ENCODE results near the gene RPS15.

RPS15 gene

GRCh38 chr19:1483979-1484428 lies 45.8 kb downstream of the RPS15 start:
- DNase-seq (ENCODE audit: low read depth in 2 of 2), result no peak

DNA sequence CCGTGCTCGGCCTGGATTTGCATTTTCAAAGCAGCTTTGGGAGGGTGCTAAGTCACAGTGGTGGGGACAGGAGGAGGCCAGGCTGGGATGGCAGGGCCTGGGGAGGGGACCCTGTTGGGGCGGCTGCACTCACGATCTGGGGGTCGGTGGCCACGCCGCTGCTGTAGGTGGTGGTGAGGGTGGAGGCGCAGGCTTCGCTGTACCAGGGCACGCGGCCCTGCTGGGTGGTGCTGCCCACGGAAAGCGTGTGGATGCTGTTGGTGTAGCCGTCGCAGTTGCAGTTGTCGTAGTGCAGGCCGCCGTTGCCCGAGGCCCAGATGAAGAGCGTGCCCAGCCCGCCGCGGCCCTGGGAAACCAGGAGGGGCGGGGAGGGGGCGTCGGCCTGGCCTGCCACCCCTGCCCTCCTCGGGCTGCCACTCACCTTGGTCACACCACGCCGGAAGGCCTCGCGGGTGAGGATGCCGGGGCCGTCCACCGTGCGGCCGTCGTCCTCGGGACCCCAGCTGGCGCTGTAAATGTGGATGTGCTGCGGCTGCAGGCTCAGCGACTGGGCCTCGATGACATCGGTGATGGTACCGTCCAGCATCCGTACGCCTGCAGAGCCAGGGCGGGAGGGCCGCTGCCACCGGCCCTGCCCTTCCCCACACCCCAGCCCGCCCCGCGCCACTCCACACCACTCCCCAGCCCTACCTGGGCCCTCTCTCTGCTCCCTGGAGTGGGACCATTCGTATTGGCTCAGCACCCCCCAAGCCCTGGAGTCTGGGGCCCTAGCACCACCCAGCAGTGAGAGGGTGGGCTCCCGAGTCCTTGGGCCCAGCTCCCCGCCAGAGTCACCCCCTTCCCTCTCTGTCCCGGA lies 48.8 kb downstream of the RPS15 start:
- DNase-seq (ENCODE audit: low read depth in 2 of 2), result no peak

GRCh38 chr19:1487576-1488281 lies 49.5 kb downstream of the RPS15 start:
- no peak for DNase-seq (ENCODE audit: low read depth in 2 of 2)

- no peak for DNase-seq (ENCODE audit: low read depth in 2 of 2)
These were observed 50.0 kb downstream of the RPS15 start for GRCh38 chr19:1488282-1488601.

- DNase-seq (ENCODE audit: low read depth in 2 of 2), result no peak
These were observed 51.5 kb downstream of the RPS15 start for GRCh38 chr19:1489463-1490310.

Data from stimulated activated CD8-positive, alpha-beta memory T cell treated with anti-CD3 and anti-CD28 coated beads, Interleukin-7, amount 100 ng/mL, for 4 hours (primary cell).